HG03097 (cell line): ENCODE measurements around the gene SH3GLB1.
A peak's percentile ranks its signal among the peaks of the same experiment; 100 is the strongest.

Experiments used
- ATAC-seq: cut with Tn5 transposase; IDR thresholded peaks from one replicate; pipeline ENCODE4 v1.9.1; 2021; ENCODE audit not compliant: unreplicated experiment, low FRiP score

SH3GLB1 gene

DNA sequence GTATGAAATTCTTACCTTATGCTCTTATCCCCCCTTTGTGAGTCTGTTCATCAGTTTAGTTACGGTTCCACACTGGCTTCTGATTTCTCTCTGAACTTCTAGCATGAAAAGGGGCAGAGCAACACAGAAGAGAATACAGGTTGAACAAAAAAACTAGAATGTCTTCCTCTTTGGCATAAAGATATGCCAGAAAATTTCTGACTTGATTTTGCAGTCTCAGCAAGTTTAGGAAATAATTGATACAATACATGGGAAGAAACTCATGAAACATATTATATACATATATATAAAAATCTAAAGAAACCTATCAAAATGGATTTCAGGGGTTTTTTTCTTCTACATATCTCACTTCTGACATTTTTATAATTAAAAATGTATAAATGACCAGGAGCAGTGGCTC lies 27.0 kb downstream of the SH3GLB1 start:
- ATAC-seq = no peak

DNA sequence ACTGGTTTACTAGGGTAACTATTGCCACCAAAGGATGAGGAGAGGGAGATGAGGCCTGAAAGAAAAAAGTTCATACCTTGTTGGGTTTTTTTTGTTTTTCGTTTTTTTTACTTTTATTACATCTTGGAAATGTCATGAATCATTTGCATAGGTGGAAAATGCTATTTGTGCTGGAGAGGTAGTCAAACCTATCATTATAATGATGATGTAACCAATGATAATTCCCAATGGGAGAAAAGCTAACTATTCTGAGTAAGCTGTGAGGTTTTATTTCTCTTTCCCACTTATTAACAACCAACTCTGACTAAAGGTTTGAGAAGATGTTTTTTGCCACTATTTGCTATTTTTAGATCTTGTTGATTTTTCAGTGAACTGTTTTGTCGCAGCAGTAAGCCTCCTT lies 29.0 kb downstream of the SH3GLB1 start:
- no peak for ATAC-seq

DNA sequence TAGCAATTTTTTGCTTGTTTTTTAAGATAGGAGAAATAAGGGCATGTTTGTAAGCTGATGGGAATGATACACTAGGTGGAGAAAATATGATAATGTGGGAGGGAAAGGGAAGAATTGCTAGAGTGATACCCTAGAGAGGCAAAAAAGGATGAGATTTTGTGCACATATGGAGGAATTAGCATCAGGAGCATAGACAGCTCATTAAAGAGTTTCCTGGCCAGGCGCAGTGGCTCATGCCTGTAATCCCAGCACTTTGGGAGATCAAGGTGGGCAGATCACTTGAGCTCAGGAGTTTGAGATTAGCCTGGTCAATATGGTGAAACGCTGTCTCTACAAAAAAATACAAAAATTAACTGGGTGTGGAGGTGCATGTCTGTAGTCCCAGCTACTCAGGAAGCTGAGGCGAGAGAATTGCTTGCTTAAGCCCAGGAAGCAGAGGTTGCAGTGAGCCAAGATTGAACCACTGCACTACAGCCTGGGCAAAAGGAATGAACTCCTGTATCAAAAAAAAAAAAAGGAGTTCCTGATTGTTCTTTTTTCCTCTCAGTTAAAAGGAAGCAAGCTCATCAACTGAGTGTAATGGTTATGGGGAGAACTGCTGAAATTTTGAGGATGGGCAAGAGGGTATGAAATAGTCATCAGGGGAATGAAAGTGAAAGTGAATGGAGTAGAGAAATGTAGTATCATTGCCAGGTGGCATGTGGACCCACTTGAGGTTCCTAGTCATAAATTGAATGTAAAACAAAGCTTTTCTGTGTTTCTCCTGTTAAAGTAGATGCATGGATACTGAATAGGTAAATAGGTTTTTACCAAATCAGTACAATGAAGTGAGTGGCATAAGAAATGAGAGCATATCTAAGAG lies 35.5 kb downstream of the SH3GLB1 start:
- ATAC-seq = peak; percentile 58

GRCh38 chr1:86741947-86742572 lies 37.7 kb downstream of the SH3GLB1 start:
- ATAC-seq = no peak

GRCh38 chr1:86747304-86747703 lies 42.9 kb downstream of the SH3GLB1 start:
- no peak for ATAC-seq

DNA sequence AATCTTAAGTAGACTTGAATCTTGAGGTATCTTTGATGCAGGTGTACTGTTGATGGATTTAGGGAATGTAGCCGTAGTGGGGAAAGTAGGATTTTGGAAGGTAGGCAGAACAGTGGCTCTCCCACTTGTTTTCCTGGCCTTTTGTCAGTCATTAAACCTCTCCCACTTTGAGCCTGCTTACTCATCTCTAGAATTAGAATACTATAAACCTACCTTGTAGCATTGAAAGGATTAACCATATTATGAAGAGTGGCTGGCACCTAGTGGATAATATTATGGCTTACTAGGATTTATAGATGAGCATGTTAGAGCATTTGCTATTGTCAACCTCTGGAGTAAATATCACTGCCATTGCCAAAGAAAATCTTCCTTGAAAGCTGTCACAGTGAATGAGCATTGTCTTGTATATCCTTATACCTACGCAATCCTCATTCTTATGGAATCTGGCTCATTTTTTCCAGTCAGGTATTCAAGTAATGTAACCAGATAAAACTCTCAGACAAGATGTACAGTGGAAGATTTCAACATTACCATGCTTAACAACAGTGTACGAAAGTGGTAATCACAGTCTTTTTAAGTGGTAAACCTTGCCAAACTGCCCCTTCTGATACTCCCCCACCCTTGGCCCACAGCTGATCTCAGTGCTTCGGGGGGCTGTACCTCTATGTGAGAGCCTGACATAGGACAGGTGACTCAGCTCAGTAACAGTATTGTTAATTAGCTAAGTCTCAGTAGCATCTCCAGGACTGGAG lies 44.4 kb downstream of the SH3GLB1 start:
- ATAC-seq = no peak

DNA sequence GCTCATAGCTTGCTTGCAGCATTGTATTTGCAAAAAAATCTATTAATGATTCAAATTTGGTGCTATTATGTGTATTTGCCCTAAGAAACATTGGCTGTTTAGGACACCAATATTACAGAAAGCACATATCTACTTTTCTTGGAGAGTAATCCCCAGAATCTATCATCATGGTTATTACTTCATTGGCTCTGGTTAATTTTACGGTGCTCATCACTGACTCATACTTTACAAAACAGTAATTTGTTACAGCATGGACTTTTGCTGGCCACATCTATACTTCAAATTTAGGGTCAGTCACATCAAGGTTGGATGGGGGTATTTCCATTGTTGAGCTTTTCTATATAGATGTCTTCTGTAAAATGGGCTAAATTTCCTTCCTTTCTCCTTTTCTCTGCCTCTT lies 45.7 kb downstream of the SH3GLB1 start:
- ATAC-seq = no peak

- ATAC-seq = no peak
Observed at GRCh38 chr1:86750530-86750929, 46.2 kb downstream of the SH3GLB1 start.

GRCh38 chr1:86751923-86752322 lies 47.5 kb downstream of the SH3GLB1 start:
- no peak for ATAC-seq

DNA sequence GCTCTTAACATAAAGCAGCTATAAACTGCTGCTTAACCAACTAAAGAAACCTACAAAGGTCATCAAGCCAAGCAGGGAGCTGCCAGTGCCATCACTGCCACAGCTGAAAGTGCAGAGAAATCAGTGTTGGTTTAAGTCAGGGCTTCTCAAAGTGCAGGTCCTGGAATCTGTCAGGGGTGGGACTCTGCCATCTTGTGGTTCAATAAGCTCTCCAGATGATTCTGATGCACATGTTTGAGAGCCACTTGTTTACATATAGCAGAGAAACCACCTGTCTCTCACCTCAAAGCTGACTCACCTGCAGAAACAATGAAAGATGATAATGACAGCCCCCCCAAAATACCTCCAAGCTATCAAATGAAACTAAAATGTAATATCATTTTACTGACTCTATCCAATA lies 49.3 kb downstream of the SH3GLB1 start:
- ATAC-seq = no peak

DNA sequence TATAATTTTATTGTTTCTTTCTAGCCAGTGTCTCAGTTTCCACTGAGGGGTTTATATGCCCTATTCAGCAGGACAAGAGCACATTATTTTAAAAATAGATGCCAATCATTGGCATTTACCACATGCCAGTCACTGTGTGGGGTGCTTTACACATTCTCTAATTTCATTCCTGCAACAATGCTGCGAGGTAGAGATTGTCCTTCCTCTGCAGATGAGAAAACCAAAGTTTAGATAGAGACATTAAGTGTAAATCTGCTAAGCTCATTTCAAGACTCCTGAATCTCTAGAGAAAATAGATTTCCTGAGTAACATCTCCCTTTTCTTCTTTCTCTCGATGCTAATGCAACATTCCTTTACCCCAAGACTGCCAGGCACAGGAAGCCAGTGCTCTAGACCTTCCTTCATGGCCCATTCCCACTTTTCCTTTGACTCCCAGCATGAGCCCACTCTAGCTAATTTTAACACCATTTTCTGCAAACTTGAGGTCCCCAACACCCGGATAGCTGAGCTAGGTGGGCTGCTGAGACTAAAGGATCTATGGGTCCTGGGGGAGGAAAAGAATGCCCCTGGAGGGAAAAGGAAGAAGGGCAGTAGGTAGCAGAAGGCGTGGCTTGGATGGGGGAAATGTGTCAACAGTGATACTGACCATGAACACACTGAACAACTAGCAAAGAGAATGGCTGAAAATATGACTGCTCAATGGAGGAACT lies 50.0 kb downstream of the SH3GLB1 start:
- ATAC-seq = no peak

DNA sequence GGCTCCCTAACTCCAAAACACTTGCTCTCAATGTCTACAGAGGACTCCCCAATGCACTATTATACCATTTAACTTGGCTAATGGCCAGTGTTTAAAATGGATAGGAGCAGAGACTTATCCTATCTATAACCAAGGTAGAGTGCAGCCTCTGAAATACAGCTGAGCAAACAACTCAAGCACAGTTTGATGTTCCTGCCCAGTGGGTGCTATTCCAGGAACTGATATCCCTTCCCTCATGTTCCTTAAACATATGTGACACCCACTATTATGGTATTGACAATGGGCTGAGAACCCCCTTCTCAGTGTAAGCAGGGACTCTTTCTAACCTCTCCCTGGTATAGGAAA lies 51.7 kb downstream of the SH3GLB1 start:
- ATAC-seq = no peak

DNA sequence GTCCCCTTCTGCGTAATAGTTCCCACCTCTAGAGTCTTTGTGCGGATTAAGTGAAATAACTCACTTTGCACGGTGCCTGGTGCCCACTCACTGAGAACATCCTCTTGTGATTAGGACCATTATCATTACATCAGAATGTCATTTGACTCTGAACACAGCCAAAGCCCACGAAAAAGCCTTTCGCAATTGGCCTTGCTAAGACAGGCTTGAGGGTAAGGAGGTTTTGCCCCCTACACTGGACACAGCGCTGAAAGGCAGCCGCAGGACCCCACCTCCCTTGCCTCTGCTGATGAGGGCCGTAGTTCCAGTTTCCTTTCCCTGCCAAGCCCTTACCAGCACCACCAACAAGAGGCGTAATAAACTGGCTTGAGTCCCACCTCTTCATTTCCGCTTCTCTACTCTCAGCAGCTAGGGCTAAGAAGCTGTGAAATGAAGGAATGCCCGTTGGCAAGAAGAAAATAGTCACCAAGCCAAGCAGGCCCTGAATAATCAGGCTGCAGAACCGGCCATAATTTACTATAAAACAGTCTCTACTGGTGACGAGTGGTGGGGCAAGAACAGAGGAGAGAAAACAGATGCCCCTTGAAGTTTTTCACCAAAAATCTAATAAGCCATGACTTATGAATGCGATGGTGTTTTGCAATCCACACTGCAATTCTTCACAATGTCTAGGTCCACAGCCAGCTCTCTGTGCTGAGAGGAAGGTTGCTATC lies 53.1 kb downstream of the SH3GLB1 start:
- no peak for ATAC-seq

- ATAC-seq = no peak
Observed at GRCh38 chr1:86758570-86758969, 54.2 kb downstream of the SH3GLB1 start.

DNA sequence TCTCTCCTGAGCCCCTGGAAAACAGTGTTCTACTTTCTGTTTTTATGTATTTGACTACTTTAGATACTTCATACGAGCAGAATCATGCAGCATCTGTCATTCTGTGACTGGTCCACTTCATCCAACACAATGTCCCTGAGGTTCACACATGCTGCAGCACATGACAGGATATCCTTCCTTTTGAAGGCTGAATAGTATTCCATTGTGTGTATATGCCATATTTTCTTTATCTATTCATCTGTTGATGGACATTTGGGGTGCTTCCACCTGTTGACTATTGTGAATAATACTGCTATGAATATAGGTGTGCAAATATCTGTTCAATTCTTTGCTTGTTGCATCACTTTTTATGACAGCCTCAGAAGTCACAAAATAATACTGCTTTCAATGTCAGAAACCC lies 55.8 kb downstream of the SH3GLB1 start:
- ATAC-seq = no peak

DNA sequence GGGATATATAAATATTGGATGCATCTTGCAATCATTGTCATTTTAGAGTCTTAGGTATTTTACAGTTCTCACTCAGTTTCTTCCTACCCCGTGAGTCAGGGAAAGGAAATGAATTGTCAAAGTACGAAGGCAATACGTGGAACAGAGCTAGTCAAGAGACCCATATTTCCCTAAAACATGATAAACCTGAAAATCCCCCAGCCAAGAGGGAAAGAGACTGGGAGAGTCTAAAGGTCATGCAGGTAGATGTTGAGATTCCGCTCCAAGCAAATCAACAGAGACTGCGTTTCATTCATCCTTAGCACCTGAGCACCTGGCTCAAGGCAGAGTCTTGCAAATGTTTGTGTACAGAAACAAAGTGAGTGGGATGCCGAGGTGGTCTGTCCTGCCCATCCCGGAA lies 58.0 kb downstream of the SH3GLB1 start:
- no peak for ATAC-seq

DNA sequence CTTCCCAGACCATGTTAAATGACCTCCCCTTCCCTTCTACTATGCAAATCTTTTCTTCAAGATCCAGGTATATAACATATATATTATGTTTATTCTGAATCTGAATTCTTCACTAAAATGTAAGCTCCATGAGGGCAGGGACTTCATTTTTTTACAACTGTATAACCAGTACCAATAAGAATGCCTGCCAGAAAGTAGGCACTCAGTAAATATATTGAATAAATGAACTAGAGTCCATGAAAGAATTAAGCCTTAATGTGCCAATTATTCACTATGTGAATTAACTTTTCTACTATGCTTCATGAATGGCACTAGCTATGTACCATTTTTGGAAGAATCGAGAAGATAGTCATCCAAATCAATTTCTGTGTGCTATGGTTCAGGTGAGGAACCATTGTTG lies 60.1 kb downstream of the SH3GLB1 start:
- ATAC-seq = no peak

GRCh38 chr1:86765073-86765472 lies 60.7 kb downstream of the SH3GLB1 start:
- ATAC-seq = no peak

- ATAC-seq = no peak
Observed at GRCh38 chr1:86765674-86766073, 61.3 kb downstream of the SH3GLB1 start.

GRCh38 chr1:86768554-86768953 lies 64.2 kb downstream of the SH3GLB1 start:
- no peak for ATAC-seq
